Rectal smooth muscle tissue (tissue), 1 donor: ENCODE data around the gene SPATS2L.
A peak's percentile ranks its signal among the peaks of the same experiment; 100 is the strongest.

Experiments
- H3K27ac ChIP-seq: one replicate; pipeline ENCODE4 v1.7.0; 2013; ENCODE audit warnings: low read depth, low read length, inconsistent platforms
- H3K27me3 ChIP-seq: one replicate; pipeline ENCODE4 v1.7.0; 2013; ENCODE audit warnings: low read length; ENCODE audit not compliant: control insufficient read depth, insufficient read depth
- H3K36me3 ChIP-seq: one replicate; pipeline ENCODE4 v1.7.0; 2013; ENCODE audit warnings: low read length; ENCODE audit not compliant: control insufficient read depth, insufficient read depth
- H3K4me1 ChIP-seq: one replicate; pipeline ENCODE4 v1.7.0; 2013; ENCODE audit warnings: low read length; ENCODE audit not compliant: control insufficient read depth, insufficient read depth
- H3K4me3 ChIP-seq: one replicate; pipeline ENCODE4 v1.7.0; 2013; ENCODE audit warnings: low read length
- H3K9ac ChIP-seq: one replicate; pipeline ENCODE4 v1.7.0; 2013; ENCODE audit warnings: low read length

Gene SPATS2L

GRCh38 chr2:200314976-200315567 is 8.6 kb downstream of the SPATS2L start:
- peaks cover 24% of the 10 kb centered on the region for H3K4me1 ChIP-seq
- H3K27ac ChIP-seq = no peak overlapping the region

DNA sequence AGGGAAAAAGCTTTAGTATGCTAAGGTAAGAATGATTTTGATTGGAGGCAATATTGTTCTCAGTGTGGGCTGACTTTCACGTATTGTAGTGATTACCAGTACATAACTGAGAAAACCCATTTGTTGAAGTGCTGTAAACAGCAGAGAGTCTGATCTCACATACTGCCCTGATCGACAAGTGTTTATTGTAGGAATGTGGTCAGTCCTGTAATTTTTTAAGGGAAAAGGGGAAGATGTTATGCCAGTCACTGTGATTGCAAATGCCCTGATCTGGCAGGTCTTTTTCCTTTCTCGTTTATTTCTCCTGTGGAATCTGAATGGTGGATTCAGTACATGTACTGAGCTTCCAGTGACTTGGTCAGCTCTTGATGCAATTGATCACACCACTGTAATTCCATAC is 11.5 kb downstream of the SPATS2L start:
- peaks cover 15% of the 10 kb centered on the region for H3K4me1 ChIP-seq
- no peak overlapping the region for H3K27ac ChIP-seq
- no peaks in the 10 kb centered on the region for H3K27me3 ChIP-seq
- no peak overlapping the region for H3K4me3 ChIP-seq
- no peak overlapping the region for H3K9ac ChIP-seq
- H3K36me3 ChIP-seq = no peaks in the 10 kb centered on the region

More at GRCh38 chr2:200314976-200315567, 8.6 kb downstream of the SPATS2L start:
- Histone ChIP-seq H3K9ac (no peak overlapping the region), H3K36me3 (no peaks in the 10 kb centered on the region), H3K4me3 (no peak overlapping the region), H3K27me3 (no peaks in the 10 kb centered on the region)

DNA sequence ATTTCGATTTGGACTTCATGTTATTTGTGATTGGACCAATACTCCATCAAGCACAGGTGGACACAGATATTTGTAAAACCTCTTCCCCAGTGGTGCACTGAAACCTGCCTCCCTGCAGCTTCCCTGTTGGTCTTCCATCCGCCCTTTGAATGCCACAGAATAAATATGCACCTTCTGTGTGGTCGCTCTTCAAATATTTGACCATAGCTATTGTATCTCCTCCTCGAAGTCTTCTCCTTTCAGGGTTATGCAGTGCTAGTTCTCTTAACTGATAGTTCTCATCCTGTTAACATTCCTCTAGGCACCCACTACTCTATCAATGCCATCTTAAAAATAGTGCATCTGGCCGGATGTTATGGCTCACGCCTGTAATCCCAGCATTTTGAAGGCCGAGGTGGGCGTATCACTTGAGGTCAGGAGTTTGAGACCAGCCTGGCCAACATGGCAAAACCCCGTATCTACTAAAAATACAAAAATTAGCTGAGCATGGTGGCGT is 12.5 kb downstream of the SPATS2L start:
- Histone ChIP-seq H3K9ac (no peak overlapping the region), H3K27ac (no peak overlapping the region), H3K36me3 (no peaks in the 10 kb centered on the region), H3K27me3 (no peaks in the 10 kb centered on the region), H3K4me3 (no peak overlapping the region), H3K4me1 (peaks cover 15% of the 10 kb centered on the region)

- no peak overlapping the region for H3K4me3 ChIP-seq
- H3K9ac ChIP-seq = no peak overlapping the region
- no peaks in the 10 kb centered on the region for H3K27me3 ChIP-seq
- peaks cover 15% of the 10 kb centered on the region for H3K4me1 ChIP-seq
- no peaks in the 10 kb centered on the region for H3K36me3 ChIP-seq
- H3K27ac ChIP-seq = no peak overlapping the region
Observed at GRCh38 chr2:200319548-200320337, 13.2 kb downstream of the SPATS2L start.

DNA sequence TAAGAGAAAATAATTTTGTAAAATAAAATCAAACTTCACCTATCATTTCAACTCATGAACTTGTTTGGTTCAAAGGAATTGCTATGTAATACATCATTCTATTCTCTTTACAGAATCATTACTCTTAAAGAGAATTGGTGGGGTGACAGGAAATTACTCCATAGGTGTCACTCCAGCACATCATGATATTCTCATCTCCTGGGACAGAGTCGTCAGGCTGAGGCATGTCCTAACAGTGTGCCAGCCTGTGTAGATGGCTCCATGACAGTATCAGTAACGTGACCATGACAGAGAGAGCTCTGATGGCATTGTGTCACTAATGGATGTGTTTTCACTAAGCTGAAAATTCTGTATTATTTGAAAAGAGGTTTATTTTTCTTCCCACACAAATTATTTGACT is 13.9 kb downstream of the SPATS2L start:
- H3K27ac ChIP-seq = peak overlapping the region; percentile 0
- H3K36me3 ChIP-seq = no peaks in the 10 kb centered on the region
- H3K4me1 ChIP-seq = peaks cover 15% of the 10 kb centered on the region
- no peaks in the 10 kb centered on the region for H3K27me3 ChIP-seq
- no peak overlapping the region for H3K4me3 ChIP-seq
- H3K9ac ChIP-seq = no peak overlapping the region

GRCh38 chr2:200320991-200321390 is 14.5 kb downstream of the SPATS2L start:
- H3K4me1 ChIP-seq = peaks cover 15% of the 10 kb centered on the region
- H3K27ac ChIP-seq = no peak overlapping the region

GRCh38 chr2:200321780-200322534 is 15.5 kb downstream of the SPATS2L start:
- Histone ChIP-seq H3K27me3 (no peaks in the 10 kb centered on the region), H3K36me3 (no peaks in the 10 kb centered on the region), H3K4me1 (peaks cover 15% of the 10 kb centered on the region), H3K27ac (no peak overlapping the region), H3K4me3 (no peak overlapping the region), H3K9ac (no peak overlapping the region)

More at GRCh38 chr2:200320991-200321390, 14.5 kb downstream of the SPATS2L start:
- no peak overlapping the region for H3K4me3 ChIP-seq
- H3K9ac ChIP-seq = no peak overlapping the region
- no peaks in the 10 kb centered on the region for H3K36me3 ChIP-seq
- no peaks in the 10 kb centered on the region for H3K27me3 ChIP-seq

DNA sequence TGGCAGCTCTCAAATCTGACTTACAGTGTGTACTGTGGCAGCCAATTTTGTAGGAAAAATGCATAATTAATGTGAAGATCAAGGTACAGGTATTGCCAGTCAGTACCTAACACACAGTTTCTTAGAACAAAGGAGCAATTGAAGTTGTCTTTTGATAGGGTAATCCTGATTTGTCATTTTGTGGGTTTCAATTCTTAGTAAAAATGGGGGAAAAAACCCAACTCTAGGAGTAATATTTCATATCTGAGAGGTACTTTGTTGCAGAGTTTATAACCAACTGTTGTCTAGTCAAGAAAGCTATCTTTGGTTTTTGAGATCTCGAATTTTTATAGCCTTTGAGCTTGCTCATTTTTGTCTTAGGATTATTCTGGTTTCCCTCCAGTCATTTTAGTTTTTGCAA is 16.1 kb downstream of the SPATS2L start:
- Histone ChIP-seq H3K36me3 (no peaks in the 10 kb centered on the region), H3K9ac (no peak overlapping the region), H3K27ac (no peak overlapping the region), H3K27me3 (no peaks in the 10 kb centered on the region), H3K4me1 (peaks cover 15% of the 10 kb centered on the region), H3K4me3 (no peak overlapping the region)

- peaks cover 7% of the 10 kb centered on the region for H3K4me1 ChIP-seq
- H3K9ac ChIP-seq = no peak overlapping the region
Observed at GRCh38 chr2:200324362-200324761, 17.9 kb downstream of the SPATS2L start.

GRCh38 chr2:200329384-200329783 is 22.9 kb downstream of the SPATS2L start:
- no peak overlapping the region for H3K4me3 ChIP-seq
- no peaks in the 10 kb centered on the region for H3K27me3 ChIP-seq
- H3K4me1 ChIP-seq = no peaks in the 10 kb centered on the region
- H3K9ac ChIP-seq = no peak overlapping the region
- no peak overlapping the region for H3K27ac ChIP-seq
- H3K36me3 ChIP-seq = no peaks in the 10 kb centered on the region

More at GRCh38 chr2:200324362-200324761, 17.9 kb downstream of the SPATS2L start:
- no peaks in the 10 kb centered on the region for H3K27me3 ChIP-seq
- H3K36me3 ChIP-seq = no peaks in the 10 kb centered on the region
- H3K27ac ChIP-seq = no peak overlapping the region
- H3K4me3 ChIP-seq = no peak overlapping the region

GRCh38 chr2:200329798-200330197 is 23.3 kb downstream of the SPATS2L start:
- Histone ChIP-seq H3K4me3 (no peak overlapping the region), H3K9ac (no peak overlapping the region), H3K27me3 (no peaks in the 10 kb centered on the region), H3K4me1 (no peaks in the 10 kb centered on the region), H3K27ac (no peak overlapping the region), H3K36me3 (no peaks in the 10 kb centered on the region)

- no peaks in the 10 kb centered on the region for H3K27me3 ChIP-seq
- H3K4me1 ChIP-seq = no peaks in the 10 kb centered on the region
- H3K36me3 ChIP-seq = no peaks in the 10 kb centered on the region
- no peak overlapping the region for H3K9ac ChIP-seq
- H3K4me3 ChIP-seq = no peak overlapping the region
- no peak overlapping the region for H3K27ac ChIP-seq
Observed at GRCh38 chr2:200330351-200331060, 24.0 kb downstream of the SPATS2L start.
